Body of pancreas (tissue), 4 donors: ENCODE data around the gene CLIC6. TPM values are rescaled to one million over a fixed set of nuclear protein-coding genes. Genes with fewer than 3 reads are reported as not detected.
A peak's percentile ranks its signal among the peaks of the same experiment; 100 is the strongest.

Source experiments
- ATAC-seq: fragments of 150-250 bp; one replicate; pipeline ENCODE4 v1.9.1; 2016
- DNase-seq, 4 donors: peaks; one replicate each; pipeline ENCODE4 v3.0.0-alpha.2; 2019
- H3K27ac ChIP-seq, 4 donors: fragments of 200-600 bp; sonication (generic); 1 replicate in 3 of 4; 2 replicates in 1 of 4; pipeline versions ENCODE4 v1.5.1 to v1.6.1; 2016 to 2019; ENCODE audit warnings: mild to moderate bottlenecking in 1 of 4, mixed read lengths in 1 of 4, moderate library complexity in 1 of 4
- H3K27me3 ChIP-seq, 2 donors: fragments of 200-600 bp; sonication (generic); one replicate each; pipeline ENCODE4 v1.6.0; 2016; ENCODE audit warnings: mild to moderate bottlenecking in 1 of 2
- H3K36me3 ChIP-seq, 2 donors: fragments of 200-600 bp; sonication (generic); replicated peaks in 1 of 2; 2 replicates each; pipeline ENCODE4 v1.5.1; 2016; ENCODE audit warnings: low read depth in 2 of 2; ENCODE audit not compliant: insufficient read depth in 1 of 2
- H3K4me1 ChIP-seq: fragments of 200-600 bp; sonication (generic); one replicate; pipeline ENCODE4 v1.6.0; 2016
- H3K4me3 ChIP-seq, 2 donors: fragments of 200-600 bp; sonication (generic); 1 replicate in 1 of 2; 2 replicates in 1 of 2; pipeline ENCODE4 v1.5.1; 2016 to 2019
- H3K9me3 ChIP-seq, 3 donors: fragments of 200-600 bp; sonication (generic); 1 replicate in 2 of 3; 2 replicates in 1 of 3; pipeline ENCODE4 v1.5.1; 2016
- POLR2A ChIP-seq, 3 donors: fragments of 450-650 bp; IDR thresholded peaks; one replicate each; pipeline ENCODE4 v1.6.1; 2016; ENCODE audit warnings: antibody characterized with exemption in 3 of 3, mild to moderate bottlenecking in 2 of 3
- WGBS, 2 donors: methylation state at CpG; one replicate each; pipeline ENCODE4 v1.1.5; 2017; 5-methylcytosine and 5-hydroxymethylcytosine counted together
- intact Hi-C: fragments of 100-400 bp; cut with DNase I; formaldehyde crosslinking; loops from one replicate; pipeline ENCODE4 v1.15.1; 2023
- total RNA-seq, 2 donors: library from RNA; depleted of rRNA; stranded (reverse); fragments of >200 nt; gene quantifications; one replicate each; pipeline ENCODE4 v1.1.0, GENCODE V29; 2016
- TF ChIP-seq, protein P1 (sequence below), 7 experiments: fragments of 450-650 bp in 4 of 7; fragments of 200-600 bp in 3 of 7; sonication (generic) in 3 of 7; IDR thresholded peaks; one replicate each; pipeline ENCODE4 v1.5.1; 2016 to 2019; ENCODE audit warnings: antibody characterized with exemption in 7 of 7

CLIC6 gene
- total RNA-seq = 1 to 10 TPM in 1 of 2 donors, under 1 TPM in 1; 0.99 to 1.8 TPM

DNA sequence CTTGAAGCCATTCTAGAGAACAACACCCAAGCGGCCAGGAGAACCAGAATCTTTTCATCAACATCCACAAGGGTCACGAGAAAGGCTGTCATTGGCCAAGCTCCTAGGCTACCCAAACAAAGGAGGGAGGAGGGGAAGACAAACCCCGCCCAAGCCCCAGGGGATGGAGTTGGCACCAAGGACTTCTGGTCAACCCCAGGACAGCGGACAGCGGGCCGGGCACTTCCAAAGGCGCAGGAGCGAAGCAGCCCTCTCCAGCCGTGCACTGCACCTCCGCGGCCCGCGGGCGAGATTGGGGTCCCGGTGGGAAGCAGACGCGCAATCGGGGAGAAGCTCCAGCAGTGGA lies at the start of gene CLIC6:
Gene CLIC6 (plus strand): TSS at position 192 of the 346 bp plus-strand sequence. CDS start 395 bp downstream, outside the sequence.
- DNase-seq (no peak), ATAC-seq (no peak)
- Histone ChIP-seq H3K9me3 (no peaks in the 10 kb centered on the region), H3K27ac (peak within 1 kb of the TSS in 3 of 4 donors; percentile 44 to 61 (median 52)), H3K4me1 (peaks cover 22% of the 10 kb centered on the region), H3K36me3 (no peaks in the 10 kb centered on the region), H3K27me3 (peaks cover 0 to 14% of the 10 kb centered on the region in 2 donors), H3K4me3 (no peak within 1 kb of the TSS)
- no peak for TF ChIP-seq POLR2A (IDR thresholded peaks at IDR 0.05)
- TF ChIP-seq, protein P1, sequence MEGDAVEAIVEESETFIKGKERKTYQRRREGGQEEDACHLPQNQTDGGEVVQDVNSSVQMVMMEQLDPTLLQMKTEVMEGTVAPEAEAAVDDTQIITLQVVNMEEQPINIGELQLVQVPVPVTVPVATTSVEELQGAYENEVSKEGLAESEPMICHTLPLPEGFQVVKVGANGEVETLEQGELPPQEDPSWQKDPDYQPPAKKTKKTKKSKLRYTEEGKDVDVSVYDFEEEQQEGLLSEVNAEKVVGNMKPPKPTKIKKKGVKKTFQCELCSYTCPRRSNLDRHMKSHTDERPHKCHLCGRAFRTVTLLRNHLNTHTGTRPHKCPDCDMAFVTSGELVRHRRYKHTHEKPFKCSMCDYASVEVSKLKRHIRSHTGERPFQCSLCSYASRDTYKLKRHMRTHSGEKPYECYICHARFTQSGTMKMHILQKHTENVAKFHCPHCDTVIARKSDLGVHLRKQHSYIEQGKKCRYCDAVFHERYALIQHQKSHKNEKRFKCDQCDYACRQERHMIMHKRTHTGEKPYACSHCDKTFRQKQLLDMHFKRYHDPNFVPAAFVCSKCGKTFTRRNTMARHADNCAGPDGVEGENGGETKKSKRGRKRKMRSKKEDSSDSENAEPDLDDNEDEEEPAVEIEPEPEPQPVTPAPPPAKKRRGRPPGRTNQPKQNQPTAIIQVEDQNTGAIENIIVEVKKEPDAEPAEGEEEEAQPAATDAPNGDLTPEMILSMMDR (IDR thresholded peaks at IDR 0.05) = no peak
- 29 to 45% methylated on average over 13 to 18 of the region's 18 CpGs for WGBS, 2 donors
- intact Hi-C loops = no loop called here

DNA sequence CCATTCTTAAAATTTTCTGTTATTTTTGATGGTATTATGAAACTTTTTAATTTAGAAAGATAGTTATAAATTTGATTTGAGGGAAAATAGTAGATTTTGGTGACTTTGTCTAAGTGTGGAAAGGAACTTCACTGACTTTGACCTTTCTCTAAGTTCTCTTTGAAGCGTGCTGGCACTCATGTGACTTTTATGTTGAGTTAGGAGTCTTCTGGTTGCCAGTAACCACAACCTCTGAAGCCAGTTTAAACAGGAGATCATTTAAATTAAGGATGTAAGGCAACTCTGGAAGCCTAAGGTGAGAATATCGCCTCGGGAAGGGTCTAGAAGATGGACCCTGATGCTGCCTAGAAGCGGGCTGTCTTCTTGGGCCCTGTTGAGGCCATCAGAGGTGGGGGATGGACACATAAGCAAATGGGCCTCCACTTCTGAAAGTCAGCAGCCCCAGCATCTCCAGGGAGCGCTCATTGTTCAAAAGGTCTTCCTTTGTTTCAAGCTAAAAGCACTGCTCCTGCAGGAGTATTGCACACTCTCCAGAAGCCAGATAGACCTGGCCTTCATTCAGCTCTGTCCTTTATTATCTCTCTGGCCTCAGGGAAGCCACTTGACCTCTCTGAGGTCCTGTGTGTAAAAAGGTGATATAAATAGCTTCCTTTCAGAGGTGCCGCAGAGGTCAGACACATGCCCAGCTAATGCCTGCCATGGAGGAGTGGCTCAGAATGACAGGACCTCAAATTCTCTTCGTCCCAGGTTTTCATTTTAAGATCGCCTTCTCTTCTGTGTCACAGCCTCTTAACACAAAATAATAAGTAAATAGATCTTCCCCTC lies 48.7 kb upstream of the CLIC6 start:
- no peak for DNase-seq
- intact Hi-C loops = loop anchor here (10.0 kb wide), 1 partner anchor 705 kb away; the partner anchor contains the start of gene ATP5PO
- 79 to 85% methylated on average over 8 of the region's 8 CpGs for WGBS, 2 donors

DNA sequence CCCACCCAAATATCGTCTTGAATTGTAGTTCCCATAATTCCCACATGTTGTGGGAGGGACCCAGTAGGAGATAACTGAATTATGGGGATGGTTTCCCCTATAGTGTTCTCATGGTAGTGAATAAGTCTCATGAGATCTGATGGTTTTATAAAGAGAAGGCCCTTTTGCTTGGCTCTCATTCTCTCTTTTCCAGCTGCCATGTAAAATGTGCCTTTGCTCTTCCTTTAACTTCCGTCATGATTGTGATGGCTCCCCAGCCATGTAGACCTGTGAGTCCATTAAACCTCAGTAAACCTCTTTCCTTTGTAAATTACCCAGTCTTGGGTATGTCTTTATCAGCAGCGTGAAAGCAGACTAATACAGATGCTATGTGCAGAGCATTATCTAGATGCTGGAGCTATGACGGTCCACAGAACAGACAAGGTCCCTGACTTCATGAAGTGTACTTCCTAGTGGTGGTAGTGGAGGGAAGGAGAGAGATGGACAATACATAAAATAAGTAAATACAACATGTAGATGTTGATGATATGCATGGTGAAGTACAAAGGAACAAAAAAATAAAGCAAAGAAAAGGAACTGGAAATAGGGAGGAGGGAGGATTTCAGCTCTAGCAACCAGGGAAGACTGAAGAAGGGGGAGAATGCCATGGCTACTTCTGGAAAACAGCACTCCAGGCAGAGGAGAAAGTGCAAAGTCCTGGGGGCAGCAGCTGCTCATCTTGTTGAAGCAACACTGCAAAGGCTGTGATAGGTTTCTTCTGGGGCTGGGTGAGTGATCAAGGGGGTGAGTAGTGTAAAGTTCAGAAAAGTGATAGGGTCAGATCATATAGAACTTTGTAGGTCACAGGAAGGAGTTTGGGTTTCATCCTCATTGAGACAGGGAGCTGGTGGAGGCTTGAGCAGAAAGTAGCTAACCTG lies 47.1 kb upstream of the CLIC6 start:
- TF ChIP-seq, protein P1 (IDR thresholded peaks at IDR 0.05) = no peak
- TF ChIP-seq POLR2A (IDR thresholded peaks at IDR 0.05) = no peak
- 75 to 80% methylated on average over 4 of the region's 4 CpGs for WGBS, 2 donors
- intact Hi-C loops = loop anchor here (10.0 kb wide), 1 partner anchor 707 kb away; the partner anchor contains the start of gene ATP5PO
- ATAC-seq = no peak
- Histone ChIP-seq H3K9me3 (no peaks in the 10 kb centered on the region), H3K27me3 (no peaks in the 10 kb centered on the region), H3K36me3 (no peaks in the 10 kb centered on the region), H3K27ac (no peak overlapping the region), H3K4me1 (no peaks in the 10 kb centered on the region), H3K4me3 (no peak overlapping the region)
- no peak for DNase-seq

More for the DNA sequence above, 48.7 kb upstream of the CLIC6 start:
- Histone ChIP-seq H3K4me1 (no peaks in the 10 kb centered on the region), H3K36me3 (no peaks in the 10 kb centered on the region), H3K4me3 (no peak overlapping the region), H3K9me3 (no peaks in the 10 kb centered on the region), H3K27me3 (no peaks in the 10 kb centered on the region), H3K27ac (no peak overlapping the region)
- ATAC-seq = no peak
- TF ChIP-seq POLR2A (IDR thresholded peaks at IDR 0.05) = no peak
- TF ChIP-seq, protein P1 (IDR thresholded peaks at IDR 0.05) = no peak

DNA sequence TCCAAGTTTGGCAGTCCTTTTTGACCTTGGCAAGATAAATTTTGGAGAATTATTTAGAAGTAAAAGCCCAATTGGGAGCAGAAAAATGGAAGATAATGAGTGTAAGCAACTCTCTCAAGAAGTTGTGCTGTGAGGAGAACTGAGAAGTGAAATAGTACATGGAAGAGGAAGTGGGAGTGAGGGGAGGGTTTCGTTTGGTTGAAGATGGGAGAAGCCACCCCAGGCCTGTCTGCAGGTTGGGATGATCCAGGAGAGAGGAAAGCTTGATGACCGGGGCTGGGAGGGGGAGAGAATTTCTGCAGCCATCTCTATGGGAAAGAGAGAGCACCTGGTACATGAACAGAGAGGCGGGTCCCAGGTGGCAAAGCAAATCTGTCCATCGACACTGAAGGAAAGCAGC lies 45.3 kb upstream of the CLIC6 start:
- no peak overlapping the region for H3K27ac ChIP-seq
- WGBS, 2 donors = 68 to 70% methylated on average over 4 of the region's 4 CpGs
- DNase-seq (no peak), ATAC-seq (no peak)
- TF ChIP-seq, protein P1 (IDR thresholded peaks at IDR 0.05) = no peak
- TF ChIP-seq POLR2A (IDR thresholded peaks at IDR 0.05) = no peak
- no peaks in the 10 kb centered on the region for H3K9me3 ChIP-seq
- intact Hi-C loops = loop anchor here (10.0 kb wide), 1 partner anchor 709 kb away; the partner anchor contains the start of gene ATP5PO
- H3K4me1 ChIP-seq = no peaks in the 10 kb centered on the region
- H3K36me3 ChIP-seq = no peaks in the 10 kb centered on the region
- H3K4me3 ChIP-seq = no peak overlapping the region
- H3K27me3 ChIP-seq = no peaks in the 10 kb centered on the region
